Dendritic cell treated with granulocyte-macrophage colony-stimulating factor and Interleukin-4, amounts not matched to agents 40 ng/mL and 50 ng/mL, for 4 days (primary cell): ENCODE results near the gene BNIPL.

Experiments
- H3K27ac Mint-ChIP-seq: one replicate; pipeline ENCODE4 v1.8.0; 2022; ENCODE audit warnings: mild to moderate bottlenecking, mixed read lengths
- H3K27me3 Mint-ChIP-seq: one replicate; pipeline ENCODE4 v1.8.0; 2022; ENCODE audit warnings: mild to moderate bottlenecking, mixed read lengths
- H3K36me3 Mint-ChIP-seq: one replicate; pipeline ENCODE4 v1.8.0; 2022; ENCODE audit warnings: low read depth, mixed read lengths
- H3K4me1 Mint-ChIP-seq: one replicate; pipeline ENCODE4 v1.8.0; 2022; ENCODE audit warnings: low read depth, mixed read lengths
- H3K4me3 Mint-ChIP-seq: one replicate; pipeline ENCODE4 v1.8.0; 2022; ENCODE audit warnings: mild to moderate bottlenecking, moderate library complexity, mixed read lengths
- H3K9me3 Mint-ChIP-seq: one replicate; pipeline ENCODE4 v1.8.0; 2022; ENCODE audit warnings: mixed read lengths
- intact Hi-C: fragments of 100-400 bp; cut with micrococcal nuclease; formaldehyde crosslinking; loops from one replicate; pipeline ENCODE4 v1.15.0; 2022

Gene BNIPL

GRCh38 chr1:151056149-151056548 lies 19.8 kb downstream of the BNIPL start:
- intact Hi-C loops: loop anchor here (5.0 kb wide), 1 partner anchor 34 kb away; no protein-coding TSS in a partner anchor
- peak overlapping the region; percentile 86 for H3K4me3 Mint-ChIP-seq
- no peaks in the 10 kb centered on the region for H3K9me3 Mint-ChIP-seq
- H3K4me1 Mint-ChIP-seq: peaks cover 72% of the 10 kb centered on the region
- H3K27me3 Mint-ChIP-seq: no peaks in the 10 kb centered on the region
- peaks cover 83% of the 10 kb centered on the region for H3K36me3 Mint-ChIP-seq
- H3K27ac Mint-ChIP-seq: no peak overlapping the region

- H3K36me3 Mint-ChIP-seq: peaks cover 59% of the 10 kb centered on the region
These were observed 22.3 kb downstream of the BNIPL start for GRCh38 chr1:151058692-151059091.

GRCh38 chr1:151059109-151060006 lies 23.0 kb downstream of the BNIPL start, which contains the start of gene CDC42SE1:
CDC42SE1 (minus strand) TSS chr1:151059622; CDS start chr1:151055730, 3,892 bp downstream.
- peaks cover 53% of the 10 kb centered on the region for H3K36me3 Mint-ChIP-seq
- H3K4me3 Mint-ChIP-seq: peak within 1 kb of the TSS; percentile 86
- H3K4me1 Mint-ChIP-seq: peaks cover 57% of the 10 kb centered on the region
- no peaks in the 10 kb centered on the region for H3K9me3 Mint-ChIP-seq
- H3K27ac Mint-ChIP-seq: peak within 1 kb of the TSS; percentile 95
- intact Hi-C loops: loop anchor here (5.0 kb wide), 1 partner anchor 37 kb away; no protein-coding TSS in a partner anchor
- no peaks in the 10 kb centered on the region for H3K27me3 Mint-ChIP-seq

More at GRCh38 chr1:151058692-151059091, 22.3 kb downstream of the BNIPL start:
- no peaks in the 10 kb centered on the region for H3K9me3 Mint-ChIP-seq
- H3K4me3 Mint-ChIP-seq: peak overlapping the region; percentile 86
- no peaks in the 10 kb centered on the region for H3K27me3 Mint-ChIP-seq
- peak overlapping the region; percentile 95 for H3K27ac Mint-ChIP-seq
- intact Hi-C loops: loop anchor here (5.0 kb wide), 1 partner anchor 36 kb away; no protein-coding TSS in a partner anchor
- peaks cover 57% of the 10 kb centered on the region for H3K4me1 Mint-ChIP-seq

GRCh38 chr1:151060007-151060656 lies 23.7 kb downstream of the BNIPL start, which contains the start of gene MLLT11:
MLLT11 (plus strand) TSS chr1:151060397; CDS start chr1:151067225, 6,828 bp downstream.
- H3K27ac Mint-ChIP-seq: peak within 1 kb of the TSS; percentile 95
- no peaks in the 10 kb centered on the region for H3K9me3 Mint-ChIP-seq
- H3K4me1 Mint-ChIP-seq: peaks cover 51% of the 10 kb centered on the region
- H3K4me3 Mint-ChIP-seq: peak within 1 kb of the TSS; percentile 86
- H3K36me3 Mint-ChIP-seq: peaks cover 45% of the 10 kb centered on the region
- intact Hi-C loops: no loop called here
- no peaks in the 10 kb centered on the region for H3K27me3 Mint-ChIP-seq

- Mint-ChIP-seq H3K4me1 (peaks cover 46% of the 10 kb centered on the region), H3K36me3 (peaks cover 38% of the 10 kb centered on the region), H3K4me3 (no peak overlapping the region), H3K27ac (no peak overlapping the region), H3K9me3 (no peaks in the 10 kb centered on the region), H3K27me3 (no peaks in the 10 kb centered on the region)
- intact Hi-C loops: no loop called here
These were observed 24.5 kb downstream of the BNIPL start for GRCh38 chr1:151060657-151061421.

GRCh38 chr1:151061704-151062103 lies 25.3 kb downstream of the BNIPL start:
- H3K27ac Mint-ChIP-seq: no peak overlapping the region
- H3K4me3 Mint-ChIP-seq: no peak overlapping the region
- peaks cover 30% of the 10 kb centered on the region for H3K36me3 Mint-ChIP-seq
- H3K9me3 Mint-ChIP-seq: no peaks in the 10 kb centered on the region
- intact Hi-C loops: no loop called here
- no peaks in the 10 kb centered on the region for H3K27me3 Mint-ChIP-seq
- H3K4me1 Mint-ChIP-seq: peaks cover 37% of the 10 kb centered on the region

- intact Hi-C loops: no loop called here
- H3K36me3 Mint-ChIP-seq: peaks cover 19% of the 10 kb centered on the region
- H3K9me3 Mint-ChIP-seq: no peaks in the 10 kb centered on the region
- no peaks in the 10 kb centered on the region for H3K27me3 Mint-ChIP-seq
- no peak overlapping the region for H3K27ac Mint-ChIP-seq
- H3K4me3 Mint-ChIP-seq: no peak overlapping the region
- peaks cover 26% of the 10 kb centered on the region for H3K4me1 Mint-ChIP-seq
These were observed 26.5 kb downstream of the BNIPL start for GRCh38 chr1:151062741-151063371.

GRCh38 chr1:151065089-151065645 lies 28.8 kb downstream of the BNIPL start:
- H3K27ac Mint-ChIP-seq: no peak overlapping the region

GRCh38 chr1:151067185-151067584 lies 30.8 kb downstream of the BNIPL start:
- no peak overlapping the region for H3K4me3 Mint-ChIP-seq
- peaks cover 6% of the 10 kb centered on the region for H3K4me1 Mint-ChIP-seq
- H3K27ac Mint-ChIP-seq: no peak overlapping the region
- no peaks in the 10 kb centered on the region for H3K27me3 Mint-ChIP-seq
- no peaks in the 10 kb centered on the region for H3K9me3 Mint-ChIP-seq
- intact Hi-C loops: no loop called here
- H3K36me3 Mint-ChIP-seq: peaks cover 11% of the 10 kb centered on the region

More at GRCh38 chr1:151065089-151065645, 28.8 kb downstream of the BNIPL start:
- Mint-ChIP-seq H3K4me3 (no peak overlapping the region), H3K9me3 (no peaks in the 10 kb centered on the region), H3K27me3 (no peaks in the 10 kb centered on the region), H3K36me3 (peaks cover under 1% of the 10 kb centered on the region), H3K4me1 (peaks cover 13% of the 10 kb centered on the region)
- intact Hi-C loops: no loop called here

GRCh38 chr1:151069103-151069486 lies 32.7 kb downstream of the BNIPL start:
- Mint-ChIP-seq H3K9me3 (no peaks in the 10 kb centered on the region), H3K36me3 (peaks cover 24% of the 10 kb centered on the region), H3K4me3 (peak overlapping the region; percentile 13), H3K27me3 (no peaks in the 10 kb centered on the region), H3K27ac (no peak overlapping the region), H3K4me1 (peaks cover 6% of the 10 kb centered on the region)
- intact Hi-C loops: no loop called here

GRCh38 chr1:151070474-151071276 lies 34.3 kb downstream of the BNIPL start, which contains the start of gene GABPB2:
GABPB2 (plus strand) TSS chr1:151070761; CDS start chr1:151088190, 17,429 bp downstream.
- Mint-ChIP-seq H3K27me3 (no peaks in the 10 kb centered on the region), H3K27ac (peak within 1 kb of the TSS; percentile 100), H3K9me3 (no peaks in the 10 kb centered on the region), H3K36me3 (peaks cover 37% of the 10 kb centered on the region), H3K4me1 (peaks cover 6% of the 10 kb centered on the region), H3K4me3 (peak within 1 kb of the TSS; percentile 98)
- intact Hi-C loops: no loop called here

- Mint-ChIP-seq H3K4me1 (peaks cover 6% of the 10 kb centered on the region), H3K4me3 (no peak overlapping the region), H3K36me3 (peaks cover 41% of the 10 kb centered on the region), H3K27ac (peak overlapping the region; percentile 100), H3K27me3 (no peaks in the 10 kb centered on the region), H3K9me3 (no peaks in the 10 kb centered on the region)
- intact Hi-C loops: no loop called here
These were observed 35.8 kb downstream of the BNIPL start for GRCh38 chr1:151072224-151072623.
